ENCODE measurements around the gene CBX7. TPM values are rescaled to one million over a fixed set of nuclear protein-coding genes. Genes with fewer than 3 reads are reported as not detected.

CBX7 gene
- total RNA-seq, 1 donor from 2014 or later = 13.2 TPM

GRCh38 chr22:39098026-39098425 is 54.5 kb downstream of the CBX7 start:
- H3K4me1 Mint-ChIP-seq = peaks cover 12% of the 10 kb centered on the region
- TF ChIP-seq CTCF (IDR thresholded peaks at IDR 0.05; ENCODE audit: unreplicated experiment) = no peak
- H3K27me3 Mint-ChIP-seq (ENCODE audit: low read depth) = no peaks in the 10 kb centered on the region
- H3K27ac Mint-ChIP-seq = peak overlapping the region; percentile 87
- H3K4me3 Mint-ChIP-seq = no peak overlapping the region
- DNase-seq (ENCODE audit: low spot score in 2 of 2, unreplicated experiment in 2 of 2) = no peak
- H3K36me3 Mint-ChIP-seq = no peaks in the 10 kb centered on the region
- no peaks in the 10 kb centered on the region for H3K9me3 Mint-ChIP-seq

- Mint-ChIP-seq H3K27ac (peak within 1 kb of the TSS; percentile 87), H3K36me3 (no peaks in the 10 kb centered on the region), H3K27me3 (ENCODE audit: low read depth) (no peaks in the 10 kb centered on the region), H3K9me3 (no peaks in the 10 kb centered on the region), H3K4me3 (no peak within 1 kb of the TSS), H3K4me1 (peaks cover 12% of the 10 kb centered on the region)
- DNase-seq (ENCODE audit: low spot score in 2 of 2, unreplicated experiment in 2 of 2) = no peak
- no peak for TF ChIP-seq CTCF (IDR thresholded peaks at IDR 0.05; ENCODE audit: unreplicated experiment)
Observed at GRCh38 chr22:39097098-39098020, 55.1 kb downstream of the CBX7 start, which contains the start of gene APOBEC3H. APOBEC3H (plus strand) TSS chr22:39097244; CDS start chr22:39100279, 3,035 bp downstream.

GRCh38 chr22:39095971-39096370 is 56.5 kb downstream of the CBX7 start:
- H3K27me3 Mint-ChIP-seq (ENCODE audit: low read depth) = no peaks in the 10 kb centered on the region
- peaks cover 12% of the 10 kb centered on the region for H3K4me1 Mint-ChIP-seq
- TF ChIP-seq CTCF (IDR thresholded peaks at IDR 0.05; ENCODE audit: unreplicated experiment) = no peak
- no peak overlapping the region for H3K27ac Mint-ChIP-seq
- no peak for DNase-seq (ENCODE audit: low spot score in 2 of 2, unreplicated experiment in 2 of 2)
- no peaks in the 10 kb centered on the region for H3K36me3 Mint-ChIP-seq
- no peaks in the 10 kb centered on the region for H3K9me3 Mint-ChIP-seq
- no peak overlapping the region for H3K4me3 Mint-ChIP-seq

- Mint-ChIP-seq H3K9me3 (no peaks in the 10 kb centered on the region), H3K27ac (no peak overlapping the region), H3K4me1 (peaks cover 12% of the 10 kb centered on the region), H3K27me3 (ENCODE audit: low read depth) (no peaks in the 10 kb centered on the region), H3K36me3 (no peaks in the 10 kb centered on the region), H3K4me3 (no peak overlapping the region)
- TF ChIP-seq CTCF (IDR thresholded peaks at IDR 0.05; ENCODE audit: unreplicated experiment) = no peak
- no peak for DNase-seq (ENCODE audit: low spot score in 2 of 2, unreplicated experiment in 2 of 2)
Observed at GRCh38 chr22:39094717-39095389, 57.6 kb downstream of the CBX7 start.

GRCh38 chr22:39092111-39092862 is 60.2 kb downstream of the CBX7 start:
- TF ChIP-seq CTCF (IDR thresholded peaks at IDR 0.05; ENCODE audit: unreplicated experiment) = no peak
- no peak for DNase-seq (ENCODE audit: low spot score in 2 of 2, unreplicated experiment in 2 of 2)
- Mint-ChIP-seq H3K4me3 (no peak overlapping the region), H3K4me1 (peaks cover 11% of the 10 kb centered on the region), H3K27me3 (ENCODE audit: low read depth) (no peaks in the 10 kb centered on the region), H3K9me3 (no peaks in the 10 kb centered on the region), H3K27ac (no peak overlapping the region), H3K36me3 (no peaks in the 10 kb centered on the region)
